OCI-LY1 (cell line): Measurements from ENCODE around the gene TRIM66.

ENCODE experiments used
- H2AFZ ChIP-seq: fragments of 200-600 bp; sonication (generic), shearing (Covaris generic); 2 replicates; pipeline ENCODE4 v1.6.0; 2014; ENCODE audit warnings: antibody characterized with exemption, mild to moderate bottlenecking, low read length
- H3F3A ChIP-seq: fragments of 200-600 bp; sonication (generic), shearing (Covaris generic); 2 replicates; pipeline ENCODE4 v1.6.0; 2014; ENCODE audit warnings: mild to moderate bottlenecking, antibody characterized with exemption, low read length, moderate library complexity; ENCODE audit not compliant: insufficient read depth
- H3K27ac ChIP-seq: fragments of 200-600 bp; sonication (generic); 2 replicates; pipeline ENCODE4 v1.5.1; 2014; ENCODE audit warnings: low read length, mixed run types, mild to moderate bottlenecking, low read depth; ENCODE audit not compliant: poor library complexity, severe bottlenecking
- H3K27me3 ChIP-seq: fragments of 200-600 bp; sonication (generic); 2 replicates; pipeline ENCODE4 v1.6.0; 2014; ENCODE audit warnings: antibody characterized with exemption, mild to moderate bottlenecking, low read length, moderate library complexity; ENCODE audit not compliant: insufficient read depth
- H3K36me3 ChIP-seq: fragments of 200-600 bp; sonication (generic); 2 replicates; pipeline ENCODE4 v1.6.1; 2014; ENCODE audit warnings: mild to moderate bottlenecking, antibody characterized with exemption, low read length, moderate library complexity, mixed read lengths; ENCODE audit not compliant: insufficient read depth
- H3K4me1 ChIP-seq: fragments of 200-600 bp; sonication (generic); 2 replicates; pipeline ENCODE4 v1.5.1; 2014; ENCODE audit warnings: mild to moderate bottlenecking, low read length, moderate library complexity; ENCODE audit not compliant: insufficient read depth, severe bottlenecking
- H3K4me2 ChIP-seq: fragments of 200-600 bp; sonication (generic), shearing (Covaris generic); 2 replicates; pipeline ENCODE4 v1.6.1; 2014; ENCODE audit warnings: low read length
- H3K4me3 ChIP-seq: fragments of 200-600 bp; sonication (generic); 2 replicates; pipeline ENCODE4 v1.5.1; 2014; ENCODE audit warnings: low read length, low read depth, mild to moderate bottlenecking, mixed read lengths; ENCODE audit not compliant: poor library complexity, severe bottlenecking
- H3K79me2 ChIP-seq: fragments of 200-600 bp; shearing (Covaris generic); 2 replicates; pipeline ENCODE4 v1.6.1; 2016; ENCODE audit warnings: mixed run types, low read length, mixed read lengths; ENCODE audit not compliant: insufficient read depth
- H3K9ac ChIP-seq: fragments of 200-600 bp; sonication (generic), shearing (Covaris generic); 2 replicates; pipeline ENCODE4 v1.6.1; 2014; ENCODE audit warnings: mild to moderate bottlenecking, low read length, mixed read lengths
- H3K9me2 ChIP-seq: fragments of 200-600 bp; sonication (generic), shearing (Covaris generic); 2 replicates; pipeline ENCODE4 v1.6.1; 2014; ENCODE audit warnings: low read depth, mild to moderate bottlenecking, low read length, mixed read lengths
- H3K9me3 ChIP-seq: fragments of 200-600 bp; shearing (Covaris generic); 2 replicates; pipeline ENCODE4 v1.6.1; 2014; ENCODE audit warnings: low read length, mixed read lengths
- H4K20me1 ChIP-seq: fragments of 200-600 bp; sonication (generic), shearing (Covaris generic); 2 replicates; pipeline ENCODE4 v1.6.0; 2016; ENCODE audit warnings: mild to moderate bottlenecking, low read length; ENCODE audit not compliant: insufficient read depth
- EZH2 ChIP-seq: fragments of 200-600 bp; sonication (generic), shearing (Covaris generic); IDR thresholded peaks from 2 replicates; pipeline ENCODE4 v1.8.0; 2017; ENCODE audit warnings: borderline replicate concordance, mixed run types, mild to moderate bottlenecking, antibody characterized with exemption, low read length, moderate library complexity, mixed read lengths
- TF ChIP-seq, protein P1 (sequence below): fragments of 200-600 bp; sonication (generic), shearing (Covaris generic); IDR thresholded peaks from 2 replicates; pipeline ENCODE4 v1.5.1; 2017; ENCODE audit warnings: mild to moderate bottlenecking, antibody characterized with exemption, low read length, moderate library complexity, mixed read lengths

TRIM66 gene

GRCh38 chr11:8706673-8707432 lies 24.4 kb upstream of the TRIM66 start:
- H3K9me3 ChIP-seq: no peaks in the 10 kb centered on the region
- H3K4me2 ChIP-seq: no peak overlapping the region
- no peaks in the 10 kb centered on the region; the same call in 1 of the 2 replicates for H3K27me3 ChIP-seq
- H3K36me3 ChIP-seq: no peaks in the 10 kb centered on the region
- no peak overlapping the region for H2AFZ ChIP-seq
- H3K79me2 ChIP-seq: no peaks in the 10 kb centered on the region
- H3K4me1 ChIP-seq: no peaks in the 10 kb centered on the region
- TF ChIP-seq, protein P1, sequence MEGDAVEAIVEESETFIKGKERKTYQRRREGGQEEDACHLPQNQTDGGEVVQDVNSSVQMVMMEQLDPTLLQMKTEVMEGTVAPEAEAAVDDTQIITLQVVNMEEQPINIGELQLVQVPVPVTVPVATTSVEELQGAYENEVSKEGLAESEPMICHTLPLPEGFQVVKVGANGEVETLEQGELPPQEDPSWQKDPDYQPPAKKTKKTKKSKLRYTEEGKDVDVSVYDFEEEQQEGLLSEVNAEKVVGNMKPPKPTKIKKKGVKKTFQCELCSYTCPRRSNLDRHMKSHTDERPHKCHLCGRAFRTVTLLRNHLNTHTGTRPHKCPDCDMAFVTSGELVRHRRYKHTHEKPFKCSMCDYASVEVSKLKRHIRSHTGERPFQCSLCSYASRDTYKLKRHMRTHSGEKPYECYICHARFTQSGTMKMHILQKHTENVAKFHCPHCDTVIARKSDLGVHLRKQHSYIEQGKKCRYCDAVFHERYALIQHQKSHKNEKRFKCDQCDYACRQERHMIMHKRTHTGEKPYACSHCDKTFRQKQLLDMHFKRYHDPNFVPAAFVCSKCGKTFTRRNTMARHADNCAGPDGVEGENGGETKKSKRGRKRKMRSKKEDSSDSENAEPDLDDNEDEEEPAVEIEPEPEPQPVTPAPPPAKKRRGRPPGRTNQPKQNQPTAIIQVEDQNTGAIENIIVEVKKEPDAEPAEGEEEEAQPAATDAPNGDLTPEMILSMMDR: no peak
- no peak for TF ChIP-seq EZH2
- no peaks in the 10 kb centered on the region for H3K9me2 ChIP-seq
- H3F3A ChIP-seq: no peaks in the 10 kb centered on the region
- H3K9ac ChIP-seq: no peak overlapping the region
- no peaks in the 10 kb centered on the region for H4K20me1 ChIP-seq
- no peak overlapping the region for H3K27ac ChIP-seq
- no peak overlapping the region for H3K4me3 ChIP-seq

GRCh38 chr11:8705146-8705545 lies 22.7 kb upstream of the TRIM66 start:
- Histone ChIP-seq H2AFZ (no peak overlapping the region), H3K4me2 (no peak overlapping the region), H3F3A (no peaks in the 10 kb centered on the region), H3K9ac (no peak overlapping the region), H3K4me1 (peaks cover 7% of the 10 kb centered on the region), H3K4me3 (no peak overlapping the region), H3K27ac (no peak overlapping the region), H3K9me2 (no peaks in the 10 kb centered on the region), H3K27me3 (no peaks in the 10 kb centered on the region; the same call in 1 of the 2 replicates), H3K36me3 (no peaks in the 10 kb centered on the region), H4K20me1 (no peaks in the 10 kb centered on the region), H3K79me2 (no peaks in the 10 kb centered on the region), H3K9me3 (no peaks in the 10 kb centered on the region)
- TF ChIP-seq, protein P1: no peak
- TF ChIP-seq EZH2: no peak

GRCh38 chr11:8704136-8704535 lies 21.7 kb upstream of the TRIM66 start:
- no peaks in the 10 kb centered on the region for H3K36me3 ChIP-seq
- H3K9me3 ChIP-seq: no peaks in the 10 kb centered on the region
- peaks cover 7% of the 10 kb centered on the region for H3K4me1 ChIP-seq
- no peaks in the 10 kb centered on the region for H3K9me2 ChIP-seq
- H3F3A ChIP-seq: no peaks in the 10 kb centered on the region
- H3K9ac ChIP-seq: no peak overlapping the region
- H3K4me3 ChIP-seq: no peak overlapping the region
- H4K20me1 ChIP-seq: no peaks in the 10 kb centered on the region
- no peak overlapping the region for H3K27ac ChIP-seq
- TF ChIP-seq, protein P1: no peak
- no peak for TF ChIP-seq EZH2
- H3K79me2 ChIP-seq: no peaks in the 10 kb centered on the region
- no peaks in the 10 kb centered on the region; the same call in 1 of the 2 replicates for H3K27me3 ChIP-seq
- no peak overlapping the region for H2AFZ ChIP-seq
- H3K4me2 ChIP-seq: no peak overlapping the region
